BJ (cell line): ENCODE measurements around the gene SPATA2L. TPM values are rescaled to one million over a fixed set of nuclear protein-coding genes. Genes with fewer than 3 reads are reported as not detected.
"Not testable (repeated sequence)": the region's sequence is repeated elsewhere in the genome, so short reads cannot be mapped to it uniquely, and the experiment has no call there.

Experiments used
- CTCF ChIA-PET: fragments of 350-600 bp; formaldehyde crosslinking; extraction: SDS; loops from one replicate; lab custom pipeline; 2021; ENCODE audit warnings: antibody characterized with exemption, inconsistent platforms; lab: Yijun Ruan, JAX
- POLR2A ChIA-PET: fragments of 300-600 bp; sonication (Branson Sonifier 250); formaldehyde crosslinking; extraction: SDS; loops from one replicate; lab custom pipeline; 2021; ENCODE audit warnings: antibody characterized with exemption; lab: Charles Lee
- DNase-seq: peaks from one replicate; pipeline ENCODE4 v3.0.0-alpha.2; 2011; ENCODE audit warnings: low read depth
- H3K27me3 ChIP-seq: 2 replicates; pipeline ENCODE4 v1.6.0; 2011; ENCODE audit warnings: low read length; ENCODE audit not compliant: control insufficient read depth, insufficient read depth
- H3K36me3 ChIP-seq: 2 replicates; pipeline ENCODE4 v1.5.1; 2011; ENCODE audit warnings: low read length; ENCODE audit not compliant: control insufficient read depth, insufficient read depth
- H3K4me3 ChIP-seq: 2 replicates; pipeline ENCODE4 v1.5.1; 2011; ENCODE audit warnings: low read depth, mild to moderate bottlenecking, control low read depth, low read length
- CTCF ChIP-seq: IDR thresholded peaks from 2 replicates; pipeline ENCODE4 v1.5.1; 2011; ENCODE audit warnings: low read depth, mild to moderate bottlenecking, control low read depth, inconsistent platforms, low read length, moderate library complexity; ENCODE audit not compliant: insufficient read depth
- polyA plus RNA-seq: library from polyadenylated mRNA; depleted of rRNA; stranded (reverse); fragments of >200 nt; gene quantifications from 2 replicates; pipeline ENCODE4 v1.2.3, GENCODE V29; 2011

Gene SPATA2L
- polyA plus RNA-seq, 1 experiment: 5.3 TPM

DNA sequence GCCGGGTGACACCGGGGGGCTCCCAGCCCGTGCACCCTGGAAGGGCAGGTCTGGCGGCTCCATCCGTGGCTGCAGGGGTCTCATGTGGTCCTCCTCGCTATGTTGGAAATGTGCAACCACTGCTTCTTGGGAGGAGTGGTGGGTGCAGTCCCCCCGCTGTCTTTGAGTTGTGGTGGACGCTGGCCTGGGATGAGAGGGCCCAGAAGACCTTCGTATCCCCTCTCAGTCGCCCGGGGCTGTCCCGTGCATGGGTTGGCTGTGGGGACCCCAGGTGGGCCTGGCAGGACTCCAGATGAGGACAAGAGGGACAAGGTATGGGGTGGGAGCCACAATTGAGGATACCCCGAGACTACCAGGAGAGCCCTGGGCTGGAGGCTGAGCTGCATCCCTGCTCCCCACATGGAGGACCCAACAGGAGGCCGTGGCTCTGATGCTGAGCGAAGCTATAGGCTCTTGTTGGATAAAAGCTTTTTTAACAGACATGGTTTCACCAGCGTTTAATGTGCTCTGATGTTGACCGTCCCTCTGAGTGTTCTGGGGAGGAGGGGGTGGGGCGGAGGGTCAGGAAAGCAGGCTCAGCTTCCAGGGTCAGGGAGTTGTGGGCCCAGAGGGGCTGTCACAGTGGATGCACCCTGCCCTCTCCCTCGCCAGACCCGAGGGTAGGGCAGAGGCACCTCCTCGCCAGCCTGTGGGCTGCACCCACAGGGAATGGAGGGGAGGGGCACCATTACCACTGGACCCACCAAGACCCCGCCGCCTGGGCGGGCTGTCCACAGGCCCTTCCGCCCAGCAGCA, 5.4 kb downstream of the SPATA2L start:
- ChIA-PET CTCF (interaction anchor here (5.9 kb wide), 1 partner anchor 166 kb away, joined by 74 read pairs; no protein-coding TSS in a partner anchor), POLR2A (no interaction called here)
- H3K4me3 ChIP-seq: no peak overlapping the region
- DNase-seq: no peak
- peaks cover 43% of the 10 kb centered on the region for H3K36me3 ChIP-seq
- H3K27me3 ChIP-seq: no peaks in the 10 kb centered on the region
- TF ChIP-seq CTCF: no peak

GRCh38 chr16:89695086-89695874, 6.2 kb downstream of the SPATA2L start:
- Histone ChIP-seq H3K4me3 (no peak overlapping the region), H3K36me3 (peaks cover 46% of the 10 kb centered on the region), H3K27me3 (no peaks in the 10 kb centered on the region)
- CTCF ChIA-PET: no interaction called here
- DNase-seq: no peak
- no peak for TF ChIP-seq CTCF
- POLR2A ChIA-PET: no interaction called here

GRCh38 chr16:89694784-89695085, 6.8 kb downstream of the SPATA2L start:
- CTCF ChIA-PET, H3K4me3 ChIP-seq, POLR2A ChIA-PET, H3K27me3 ChIP-seq, DNase-seq: not testable (repeated sequence)
- H3K36me3 ChIP-seq: peaks cover 46% of the 10 kb centered on the region

DNA sequence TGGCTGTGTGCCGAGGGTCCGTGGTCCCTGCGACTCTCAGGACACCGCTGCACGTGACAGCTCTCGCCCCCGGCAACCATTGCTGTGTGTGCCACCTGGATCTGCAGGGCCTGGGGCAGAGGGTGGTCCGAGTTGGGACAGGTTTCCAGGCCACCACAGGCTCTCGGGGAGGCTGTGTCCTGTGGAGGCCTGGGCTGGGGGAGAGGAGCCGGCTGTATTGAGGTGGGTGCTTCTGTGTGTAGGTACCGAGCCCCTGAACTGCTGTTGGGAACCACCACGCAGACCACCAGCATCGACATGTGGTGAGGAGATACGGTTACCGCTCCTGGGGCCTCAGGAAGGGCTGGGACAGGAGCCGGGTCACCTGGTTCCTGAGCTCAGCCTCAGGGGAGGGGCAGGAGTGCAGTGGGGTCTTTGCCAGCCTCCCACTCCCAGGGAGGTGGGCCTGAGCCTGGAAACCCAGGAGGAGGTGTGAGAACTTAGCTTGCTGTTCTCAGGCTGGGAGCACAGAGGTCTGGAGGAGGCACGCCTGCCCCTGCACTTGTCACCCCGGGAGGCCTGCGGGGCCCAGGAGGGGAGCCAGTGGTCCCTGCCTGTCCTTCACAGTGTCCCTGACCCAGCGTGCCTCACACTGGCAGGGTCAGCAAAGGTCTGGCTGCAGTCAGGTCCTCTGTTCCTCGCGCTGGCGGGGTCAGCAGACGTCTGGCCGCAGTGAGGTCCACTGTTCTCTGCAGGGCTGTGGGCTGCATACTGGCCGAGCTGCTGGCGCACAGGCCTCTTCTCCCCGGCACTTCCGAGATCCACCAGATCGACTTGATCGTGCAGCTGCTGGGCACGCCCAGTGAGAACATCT, 7.3 kb downstream of the SPATA2L start:
- Histone ChIP-seq H3K27me3 (no peaks in the 10 kb centered on the region), H3K4me3 (no peak overlapping the region), H3K36me3 (peaks cover 46% of the 10 kb centered on the region)
- DNase-seq: no peak
- POLR2A ChIA-PET: no interaction called here
- no peak for TF ChIP-seq CTCF
- CTCF ChIA-PET: interaction anchor here (0.7 kb wide), 1 partner anchor 11 kb away, joined by 3 read pairs; no protein-coding TSS in a partner anchor

DNA sequence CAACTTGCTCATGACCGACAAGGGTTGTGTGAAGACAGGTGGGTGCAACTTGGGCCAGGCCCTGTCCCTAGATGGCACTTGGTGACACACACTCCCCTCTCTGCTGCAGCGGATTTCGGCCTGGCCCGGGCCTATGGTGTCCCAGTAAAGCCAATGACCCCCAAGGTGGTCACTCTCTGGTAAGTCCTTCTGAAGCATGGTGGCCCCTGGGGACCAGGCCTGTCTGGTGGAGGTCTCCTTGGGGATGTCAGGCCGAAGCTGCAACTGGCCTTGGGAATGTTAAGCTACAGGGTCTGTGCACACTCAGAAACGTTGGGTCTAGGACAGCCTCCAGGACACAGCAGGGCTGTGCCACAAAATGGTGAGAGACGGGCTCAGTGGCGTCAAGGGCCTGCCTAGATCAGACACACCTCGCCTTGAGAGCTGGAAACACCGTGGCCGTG, 8.2 kb downstream of the SPATA2L start:
- CTCF ChIA-PET: interaction anchor here (0.7 kb wide), 1 partner anchor 12 kb away, joined by 3 read pairs; no protein-coding TSS in a partner anchor
- no peak for DNase-seq
- Histone ChIP-seq H3K4me3 (no peak overlapping the region), H3K27me3 (no peaks in the 10 kb centered on the region), H3K36me3 (peaks cover 46% of the 10 kb centered on the region)
- POLR2A ChIA-PET: no interaction called here
- no peak for TF ChIP-seq CTCF
